C4-2B (cell line): Measurements from ENCODE around the gene SLAMF8.

ENCODE experiments used
- ZFX ChIP-seq: fragments of 450-650 bp; IDR thresholded peaks from 2 replicates; pipeline ENCODE4 v1.6.1; 2017
- TF ChIP-seq, protein P1 (sequence below): fragments of 450-650 bp; conservative IDR thresholded peaks from 2 replicates; pipeline ENCODE4 v1.5.1; 2017; ENCODE audit warnings: mild to moderate bottlenecking

DNA sequence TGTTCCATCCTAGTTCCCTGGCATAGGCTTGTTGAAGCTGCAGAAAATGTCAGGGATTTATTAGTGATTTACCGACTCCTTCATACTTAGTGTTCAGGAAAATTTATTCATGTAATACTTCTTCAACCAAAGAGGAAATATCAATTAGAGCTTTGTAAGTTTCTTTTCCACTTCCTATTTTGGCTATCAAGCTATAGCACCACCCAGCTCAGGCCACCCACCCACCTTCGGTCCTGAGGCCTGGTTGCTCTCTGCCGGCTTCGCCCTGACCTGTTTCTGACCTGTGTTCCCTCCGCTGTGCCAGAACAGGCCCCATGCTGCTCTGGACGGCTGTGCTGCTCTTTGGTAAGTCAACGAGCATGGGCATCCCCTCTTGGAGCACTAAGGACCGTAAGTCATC is 24.6 kb upstream of the SLAMF8 start, which contains the start of gene FCRL6:
- TF ChIP-seq, protein P1, sequence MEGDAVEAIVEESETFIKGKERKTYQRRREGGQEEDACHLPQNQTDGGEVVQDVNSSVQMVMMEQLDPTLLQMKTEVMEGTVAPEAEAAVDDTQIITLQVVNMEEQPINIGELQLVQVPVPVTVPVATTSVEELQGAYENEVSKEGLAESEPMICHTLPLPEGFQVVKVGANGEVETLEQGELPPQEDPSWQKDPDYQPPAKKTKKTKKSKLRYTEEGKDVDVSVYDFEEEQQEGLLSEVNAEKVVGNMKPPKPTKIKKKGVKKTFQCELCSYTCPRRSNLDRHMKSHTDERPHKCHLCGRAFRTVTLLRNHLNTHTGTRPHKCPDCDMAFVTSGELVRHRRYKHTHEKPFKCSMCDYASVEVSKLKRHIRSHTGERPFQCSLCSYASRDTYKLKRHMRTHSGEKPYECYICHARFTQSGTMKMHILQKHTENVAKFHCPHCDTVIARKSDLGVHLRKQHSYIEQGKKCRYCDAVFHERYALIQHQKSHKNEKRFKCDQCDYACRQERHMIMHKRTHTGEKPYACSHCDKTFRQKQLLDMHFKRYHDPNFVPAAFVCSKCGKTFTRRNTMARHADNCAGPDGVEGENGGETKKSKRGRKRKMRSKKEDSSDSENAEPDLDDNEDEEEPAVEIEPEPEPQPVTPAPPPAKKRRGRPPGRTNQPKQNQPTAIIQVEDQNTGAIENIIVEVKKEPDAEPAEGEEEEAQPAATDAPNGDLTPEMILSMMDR, result no peak
- no peak for TF ChIP-seq ZFX
